Neutrophil (primary cell): Measurements from ENCODE around the gene OGG1.
"Not testable (repeated sequence)": the region's sequence is repeated elsewhere in the genome, so short reads cannot be mapped to it uniquely, and the experiment has no call there.

Experiments used
- H3K27ac ChIP-seq: fragments of 200-600 bp; sonication (generic); 2 replicates; pipeline ENCODE4 v1.5.1; 2016; ENCODE audit warnings: mild to moderate bottlenecking, moderate library complexity
- H3K27me3 ChIP-seq: fragments of 200-600 bp; sonication (generic); 2 replicates; pipeline ENCODE4 v1.6.0; 2016; ENCODE audit warnings: mild to moderate bottlenecking
- H3K36me3 ChIP-seq: fragments of 200-600 bp; sonication (generic); 2 replicates; pipeline ENCODE4 v1.5.1; 2017
- H3K4me1 ChIP-seq, 2 experiments: fragments of 200-600 bp in 1 of 2; sonication (generic) in 1 of 2; 1 replicate in 1 of 2; 2 replicates in 1 of 2; pipeline versions ENCODE4 v1.5.1 to v1.6.1; 2013 to 2016; ENCODE audit warnings: low read depth in 1 of 2, low read length in 1 of 2, mild to moderate bottlenecking in 1 of 2, moderate library complexity in 1 of 2; ENCODE audit not compliant: control insufficient read depth in 1 of 2, insufficient read depth in 1 of 2
- H3K4me3 ChIP-seq, 2 experiments: fragments of 200-600 bp in 1 of 2; sonication (generic) in 1 of 2; 1 replicate in 1 of 2; 2 replicates in 1 of 2; pipeline ENCODE4 v1.5.1; 2013 to 2016; ENCODE audit warnings: low read depth in 1 of 2, low read length in 1 of 2, mild to moderate bottlenecking in 1 of 2, moderate library complexity in 1 of 2
- H3K9me3 ChIP-seq: fragments of 200-600 bp; sonication (generic); 2 replicates; pipeline ENCODE4 v1.5.1; 2016
- CTCF ChIP-seq: fragments of 200-600 bp; sonication (generic); IDR thresholded peaks from 2 replicates; pipeline ENCODE4 v1.5.1; 2016; ENCODE audit warnings: antibody characterized with exemption

OGG1 gene

GRCh38 chr3:9770276-9770812 lies 20.6 kb downstream of the OGG1 start:
- Histone ChIP-seq H3K36me3 (no peaks in the 10 kb centered on the region), H3K4me3 (peak overlapping the region; percentile 50 to 51), H3K9me3 (no peaks in the 10 kb centered on the region), H3K27me3 (peaks cover 14% of the 10 kb centered on the region), H3K4me1 (peaks cover 23 to 26% of the 10 kb centered on the region in 2 experiments), H3K27ac (no peak overlapping the region)
- no peak for TF ChIP-seq CTCF

GRCh38 chr3:9771007-9771406 lies 21.3 kb downstream of the OGG1 start:
- Histone ChIP-seq H3K27me3 (peaks cover 14% of the 10 kb centered on the region), H3K4me1 (peaks cover 23 to 26% of the 10 kb centered on the region in 2 experiments)
- not testable (repeated sequence) for H3K9me3 ChIP-seq, H3K4me3 ChIP-seq, H3K36me3 ChIP-seq, H3K27ac ChIP-seq

- peaks cover 36 to 37% of the 10 kb centered on the region in 2 experiments for H3K4me1 ChIP-seq
- no peak for TF ChIP-seq CTCF
- no peaks in the 10 kb centered on the region for H3K27me3 ChIP-seq
- H3K36me3 ChIP-seq, result peaks cover 6% of the 10 kb centered on the region
- H3K9me3 ChIP-seq, result no peaks in the 10 kb centered on the region
- no peak overlapping the region for H3K4me3 ChIP-seq
- no peak overlapping the region for H3K27ac ChIP-seq
Observed at GRCh38 chr3:9776896-9777693, 27.3 kb downstream of the OGG1 start.

GRCh38 chr3:9777694-9778021 lies 27.9 kb downstream of the OGG1 start:
- peaks cover 42% of the 10 kb centered on the region in 2 experiments for H3K4me1 ChIP-seq
- peaks cover 6% of the 10 kb centered on the region for H3K36me3 ChIP-seq
- TF ChIP-seq CTCF, result no peak
- H3K4me3 ChIP-seq, result no peak overlapping the region
- no peaks in the 10 kb centered on the region for H3K9me3 ChIP-seq
- no peaks in the 10 kb centered on the region for H3K27me3 ChIP-seq
- H3K27ac ChIP-seq, result no peak overlapping the region

GRCh38 chr3:9778143-9779074 lies 28.7 kb downstream of the OGG1 start:
- no peak overlapping the region for H3K4me3 ChIP-seq
- peaks cover 45% of the 10 kb centered on the region in 2 experiments for H3K4me1 ChIP-seq
- no peaks in the 10 kb centered on the region for H3K27me3 ChIP-seq
- no peaks in the 10 kb centered on the region for H3K9me3 ChIP-seq
- peaks cover 14% of the 10 kb centered on the region for H3K36me3 ChIP-seq
- peak overlapping the region; percentile 94 for H3K27ac ChIP-seq
- no peak for TF ChIP-seq CTCF
